Heart left ventricle (tissue), 16 donors: Measurements from ENCODE around the gene FAM3D. TPM values are rescaled to one million over a fixed set of nuclear protein-coding genes. Genes with fewer than 3 reads are reported as not detected.
"Not testable (repeated sequence)": the region's sequence is repeated elsewhere in the genome, so short reads cannot be mapped to it uniquely, and the experiment has no call there.

ENCODE experiments used
- ATAC-seq, 4 donors: fragments of 200-7000 bp; cut with Tn5 transposase; one replicate each; pipeline ENCODE4 v1.9.1; 2020 to 2022; ENCODE audit warnings: moderate library complexity in 4 of 4, mild to moderate bottlenecking in 3 of 4, moderate number of reproducible peaks in 1 of 4
- DNase-seq, 5 donors: peaks; one replicate each; pipeline ENCODE4 v3.0.0-alpha.2; 2020
- H3K27ac ChIP-seq, 12 donors: fragments of 200-600 bp; sonication (generic) in 4 of 12; one replicate each; pipeline versions ENCODE4 v1.5.0 to v1.8.0; 2016 to 2022; ENCODE audit warnings: mild to moderate bottlenecking in 2 of 12
- H3K27me3 ChIP-seq, 9 donors: fragments of 200-600 bp; sonication (generic) in 2 of 9; one replicate each; pipeline versions ENCODE4 v1.5.1 to v1.8.0; 2016 to 2022; ENCODE audit warnings: mild to moderate bottlenecking in 3 of 9
- H3K36me3 ChIP-seq, 9 donors: fragments of 200-600 bp; sonication (generic) in 2 of 9; one replicate each; pipeline versions ENCODE4 v1.5.0 to v1.8.0; 2018 to 2022; ENCODE audit warnings: mild to moderate bottlenecking in 2 of 9
- H3K4me1 ChIP-seq, 12 donors: fragments of 200-600 bp; sonication (generic) in 4 of 12; one replicate each; pipeline versions ENCODE4 v1.5.0 to v1.8.0; 2016 to 2022; ENCODE audit warnings: mild to moderate bottlenecking in 3 of 12
- H3K4me3 ChIP-seq, 12 donors: fragments of 200-600 bp; sonication (generic) in 4 of 12; one replicate each; pipeline versions ENCODE4 v1.5.0 to v1.8.0; 2017 to 2022; ENCODE audit warnings: mild to moderate bottlenecking in 9 of 12, moderate library complexity in 4 of 12
- H3K9me3 ChIP-seq, 12 donors: fragments of 200-600 bp; sonication (generic) in 4 of 12; one replicate each; pipeline versions ENCODE4 v1.5.0 to v1.8.0; 2016 to 2022; ENCODE audit warnings: mild to moderate bottlenecking in 1 of 12
- POLR2A ChIP-seq, 2 donors: fragments of 450-650 bp; IDR thresholded peaks; one replicate each; pipeline ENCODE4 v1.6.1; 2017; ENCODE audit warnings: antibody characterized with exemption in 2 of 2, mild to moderate bottlenecking in 2 of 2, moderate library complexity in 2 of 2
- WGBS, 4 donors: extraction: QIAGEN DNeasy Blood & Tissue Kit in 2 of 4; methylation state at CpG; one replicate each; pipeline versions ENCODE4 v1.1.5 to v1.1.7; 2013 to 2018; 5-methylcytosine and 5-hydroxymethylcytosine counted together
- intact Hi-C, 10 donors: fragments of 100-400 bp; cut with DNase I; formaldehyde crosslinking; loops; one replicate each; pipeline versions ENCODE4 v1.11.1 to v1.14.2; 2022
- polyA plus RNA-seq, 2 donors: library from polyadenylated mRNA; stranded (reverse); fragments of 200-250 nt; gene quantifications; one replicate each; pipeline ENCODE4 v1.2.3, GENCODE V29; 2013
- total RNA-seq, 9 donors: library from RNA; depleted of rRNA in 2 of 9; stranded (reverse); fragments of >200 nt in 2 of 9; fragmentation: NEBNext Ultra II Directional in 3 of 9; extraction: Animal tissue kit (Norgen Biotek cat#: 25700) in 3 of 9; gene quantifications; one replicate each; pipeline versions ENCODE4 v1.1.0 to v1.2.4, GENCODE V29; 2016 to 2023
- TF ChIP-seq, protein P1 (sequence below), 12 donors: fragments of 200-600 bp; sonication (generic) in 4 of 12; IDR thresholded peaks; one replicate each; pipeline versions ENCODE4 v1.5.0 to v1.8.0; 2018 to 2022; ENCODE audit warnings: antibody characterized with exemption in 12 of 12, mild to moderate bottlenecking in 5 of 12
- donor health status: ischemic (EF 13 %, LVEDD 7.1; RV severe dilation, severe dysfunction).
- donor health status: healthy with polysubstance abuse.
- donor health status: DM: no; HTN: yes; CAD: no.
- donor health status: DM: no; HTN: no; CAD: no.
- donor health status: ischemic (EF 25% LVEDD 6.9; RV normal size, moderate dysfunction).
- donor health status: ischemic (EF 25% LVEDD 5.7; RV mildly dilated, moderate dysfunction).
- donor health status: healthy.
- donor health status: DM: yes; HTN: yes; CAD: no.
- donor health status: ischemic (EF 35%, LVEDD 5.7; RV mildly dilated, moderate dysfunction).
- donor health status: nonischemic (EF 11% LVEDD 7.7; RV severe dilation, severe dysfunction).
- donor health status: DM: yes; HTN: yes; CAD: no.
- donor health status: PGD.
- donor health status: ischemic (EF 29% LVEDD 5.4; RV normal size, mild dysfunction).
- donor health status: nonischemic (EF 23%, LVEDD 6.1; RV moderate dilation, normal function).

FAM3D gene
- total and polyA plus RNA-seq, 11 donors, result 0.06 TPM; not detected in 10

DNA sequence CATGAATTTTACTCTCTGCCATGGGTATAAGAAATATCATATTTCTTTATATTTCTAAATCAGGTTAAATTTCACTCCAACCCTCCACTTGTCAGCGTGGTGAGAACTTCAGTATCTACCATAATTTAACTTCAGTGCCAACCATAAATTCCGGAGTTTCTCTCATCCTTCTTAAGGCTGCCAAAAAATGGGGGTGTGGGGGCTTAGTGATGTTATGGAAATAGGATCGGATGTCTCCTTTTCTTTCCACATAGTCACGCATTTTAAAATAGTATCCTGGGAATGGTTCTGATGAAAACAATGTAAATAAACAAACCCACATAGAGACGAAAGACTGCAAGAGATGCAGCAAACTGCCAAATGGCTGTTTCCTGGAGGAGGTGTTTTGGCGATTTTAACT, 12.9 kb upstream of the FAM3D start:
- TF ChIP-seq, protein P1, sequence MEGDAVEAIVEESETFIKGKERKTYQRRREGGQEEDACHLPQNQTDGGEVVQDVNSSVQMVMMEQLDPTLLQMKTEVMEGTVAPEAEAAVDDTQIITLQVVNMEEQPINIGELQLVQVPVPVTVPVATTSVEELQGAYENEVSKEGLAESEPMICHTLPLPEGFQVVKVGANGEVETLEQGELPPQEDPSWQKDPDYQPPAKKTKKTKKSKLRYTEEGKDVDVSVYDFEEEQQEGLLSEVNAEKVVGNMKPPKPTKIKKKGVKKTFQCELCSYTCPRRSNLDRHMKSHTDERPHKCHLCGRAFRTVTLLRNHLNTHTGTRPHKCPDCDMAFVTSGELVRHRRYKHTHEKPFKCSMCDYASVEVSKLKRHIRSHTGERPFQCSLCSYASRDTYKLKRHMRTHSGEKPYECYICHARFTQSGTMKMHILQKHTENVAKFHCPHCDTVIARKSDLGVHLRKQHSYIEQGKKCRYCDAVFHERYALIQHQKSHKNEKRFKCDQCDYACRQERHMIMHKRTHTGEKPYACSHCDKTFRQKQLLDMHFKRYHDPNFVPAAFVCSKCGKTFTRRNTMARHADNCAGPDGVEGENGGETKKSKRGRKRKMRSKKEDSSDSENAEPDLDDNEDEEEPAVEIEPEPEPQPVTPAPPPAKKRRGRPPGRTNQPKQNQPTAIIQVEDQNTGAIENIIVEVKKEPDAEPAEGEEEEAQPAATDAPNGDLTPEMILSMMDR (IDR thresholded peaks at IDR 0.05), result no peak
- TF ChIP-seq POLR2A (IDR thresholded peaks at IDR 0.05), result no peak
- Histone ChIP-seq H3K4me1 (peaks cover 0 to 3% (median 0%) of the 10 kb centered on the region in 12 donors), H3K27me3 (peaks cover 0 to 6% (median 0%) of the 10 kb centered on the region in 9 donors), H3K36me3 (no peaks in the 10 kb centered on the region), H3K27ac (no peak overlapping the region), H3K4me3 (no peak overlapping the region), H3K9me3 (peaks cover 0 to 5% (median 0%) of the 10 kb centered on the region in 12 donors)
- intact Hi-C loops, result no loop called here
- WGBS, 4 donors, result 43 to 59% (median 50%) methylated on average over 6 of the region's 6 CpGs
- DNase-seq (no peak), ATAC-seq (no peak)

DNA sequence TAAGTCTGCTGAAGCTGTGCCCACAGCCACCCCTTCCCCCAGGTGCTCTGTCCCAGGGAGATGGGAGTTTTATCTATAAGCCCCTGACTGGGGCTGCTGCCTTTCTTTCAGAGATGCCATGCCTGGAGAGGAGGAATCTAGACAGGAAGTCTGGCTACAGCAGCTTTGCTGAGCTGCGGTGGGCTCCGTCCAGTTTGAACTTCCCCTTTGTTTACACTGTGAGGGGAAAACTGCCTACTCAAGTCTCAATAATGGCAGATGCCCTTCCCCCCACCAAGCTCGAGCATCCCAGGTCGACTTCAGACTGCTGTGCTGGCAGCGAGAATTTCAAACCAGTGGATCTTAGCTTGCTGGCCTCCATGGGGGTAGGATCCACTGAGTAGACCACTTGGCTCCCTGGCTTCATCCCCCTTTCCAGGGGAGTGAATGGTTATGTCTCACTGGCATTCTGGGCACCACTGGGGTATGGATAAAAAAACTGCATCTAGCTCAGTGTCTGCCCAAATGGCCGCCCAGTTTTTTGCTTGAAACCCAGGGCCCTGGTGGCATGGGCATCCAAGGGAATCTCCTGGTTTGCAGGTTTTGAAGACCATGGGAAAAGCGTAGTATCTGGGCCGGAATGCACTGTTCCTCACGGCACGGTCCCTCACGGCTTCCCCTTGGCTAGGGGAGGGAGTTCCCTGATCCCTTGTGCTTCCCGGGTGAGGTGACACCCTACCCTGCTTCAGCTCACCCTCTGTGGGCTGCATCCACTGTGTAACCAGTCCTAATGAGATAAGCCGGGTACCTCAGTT, 11.8 kb upstream of the FAM3D start:
- H3K9me3 ChIP-seq, H3K4me3 ChIP-seq, H3K4me1 ChIP-seq, DNase-seq, ATAC-seq, H3K27ac ChIP-seq, H3K36me3 ChIP-seq, H3K27me3 ChIP-seq, intact Hi-C loops: not testable (repeated sequence)
- 71 to 81% (median 74%) methylated on average over 10 to 13 of the region's 13 CpGs for WGBS, 4 donors

DNA sequence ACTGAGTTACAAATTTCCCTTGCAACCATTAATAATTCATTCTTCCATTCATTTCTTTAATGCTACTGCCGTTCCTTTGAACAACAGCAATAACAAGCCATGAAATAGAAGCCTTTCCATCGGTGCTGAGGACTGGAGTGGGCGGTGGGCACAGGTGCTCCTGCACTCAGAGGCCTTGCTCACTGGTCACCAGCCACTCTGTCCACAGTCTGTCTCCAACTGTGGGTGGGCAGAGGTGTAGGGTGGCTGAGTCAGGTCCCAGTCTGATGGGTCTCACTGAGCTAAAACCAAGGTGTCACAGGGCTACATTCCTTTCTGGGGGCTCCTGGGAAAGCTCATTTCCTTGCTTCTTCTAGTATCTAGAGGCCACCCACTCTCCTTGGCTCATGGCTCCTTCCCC, 6.3 kb upstream of the FAM3D start:
- WGBS, 4 donors, result 86 to 94% (median 90%) methylated on average over 3 of the region's 3 CpGs
- Histone ChIP-seq H3K9me3 (peaks cover 0 to 5% (median 0%) of the 10 kb centered on the region in 12 donors), H3K27me3 (no peaks in the 10 kb centered on the region), H3K4me3 (no peak overlapping the region), H3K27ac (no peak overlapping the region), H3K4me1 (no peaks in the 10 kb centered on the region), H3K36me3 (no peaks in the 10 kb centered on the region)
- DNase-seq, result no peak
- intact Hi-C loops, result no loop called here
- no peak for ATAC-seq
- TF ChIP-seq POLR2A (IDR thresholded peaks at IDR 0.05), result no peak
- TF ChIP-seq, protein P1 (IDR thresholded peaks at IDR 0.05), result no peak

DNA sequence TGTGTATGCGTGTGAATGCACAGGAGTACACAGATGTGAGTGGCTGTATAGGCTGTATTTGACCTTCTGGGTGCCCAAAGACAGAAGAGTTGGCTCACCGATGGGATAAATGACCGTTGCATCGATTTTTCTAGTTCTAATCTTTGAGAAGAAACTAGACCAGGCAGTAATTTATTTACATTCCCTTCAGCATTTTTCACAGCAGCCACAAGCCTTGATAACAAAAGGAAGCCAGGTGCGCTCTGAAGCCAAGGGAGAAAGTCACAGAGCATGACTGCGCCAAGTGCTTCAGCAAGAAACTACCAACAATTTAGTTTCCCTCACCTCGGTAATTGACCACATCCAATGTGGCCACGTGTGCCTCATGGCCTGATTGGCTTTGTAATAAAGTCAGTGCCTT, 5.9 kb upstream of the FAM3D start:
- Histone ChIP-seq H3K27me3 (no peaks in the 10 kb centered on the region), H3K36me3 (no peaks in the 10 kb centered on the region), H3K27ac (no peak overlapping the region), H3K4me3 (no peak overlapping the region), H3K4me1 (no peaks in the 10 kb centered on the region), H3K9me3 (peaks cover 0 to 5% (median 0%) of the 10 kb centered on the region in 12 donors)
- no peak for DNase-seq
- ATAC-seq, result no peak
- intact Hi-C loops, result no loop called here
- 89 to 92% (median 91%) methylated on average over 8 of the region's 8 CpGs for WGBS, 4 donors
- TF ChIP-seq POLR2A (IDR thresholded peaks at IDR 0.05), result no peak
- TF ChIP-seq, protein P1 (IDR thresholded peaks at IDR 0.05), result no peak
